Measurements from ENCODE around the gene PPM1J.

PPM1J gene

GRCh38 chr1:112685913-112686312, 29.2 kb downstream of the PPM1J start:
- TF ChIP-seq CSDC2 (CRISPR knock-in tag; IDR thresholded peaks at IDR 0.05) (no peak), ZNF565 (CRISPR knock-in tag; conservative IDR thresholded peaks at IDR 0.05; ENCODE audit: low read depth) (no peak), ESRRG (CRISPR knock-in tag; IDR thresholded peaks at IDR 0.05) (no peak), ZNF8 (CRISPR knock-in tag; IDR thresholded peaks at IDR 0.05) (no peak), CSRNP3 (CRISPR knock-in tag; IDR thresholded peaks at IDR 0.05) (no peak)
- no peak for ATAC-seq

- no peak for ATAC-seq
Observed at GRCh38 chr1:112678605-112679004, 36.5 kb downstream of the PPM1J start.

More at GRCh38 chr1:112678605-112679004, 36.5 kb downstream of the PPM1J start:
- no peak for TF ChIP-seq RARB (CRISPR knock-in tag; IDR thresholded peaks at IDR 0.05)
- no peak for TF ChIP-seq POU6F1 (CRISPR knock-in tag; IDR thresholded peaks at IDR 0.05; ENCODE audit: borderline replicate concordance, low read depth)
- no peak for TF ChIP-seq CREB5 (CRISPR knock-in tag; IDR thresholded peaks at IDR 0.05; ENCODE audit: low read depth)
- TF ChIP-seq CSRNP3 (CRISPR knock-in tag; IDR thresholded peaks at IDR 0.05), result no peak
- TF ChIP-seq GLIS3 (CRISPR knock-in tag; IDR thresholded peaks at IDR 0.05), result no peak
- no peak for TF ChIP-seq CSDC2 (CRISPR knock-in tag; IDR thresholded peaks at IDR 0.05)
- TF ChIP-seq ISL1 (CRISPR knock-in tag; IDR thresholded peaks at IDR 0.05), result no peak
- no peak for TF ChIP-seq ARNTL (CRISPR knock-in tag; IDR thresholded peaks at IDR 0.05; ENCODE audit: borderline replicate concordance, low read depth)
- TF ChIP-seq ZNF565 (CRISPR knock-in tag; conservative IDR thresholded peaks at IDR 0.05; ENCODE audit: low read depth), result no peak
- TF ChIP-seq OSR1 (CRISPR knock-in tag; IDR thresholded peaks at IDR 0.05), result no peak
- no peak for TF ChIP-seq SNAI2 (CRISPR knock-in tag; IDR thresholded peaks at IDR 0.05)
- TF ChIP-seq TCF4 (CRISPR knock-in tag; IDR thresholded peaks at IDR 0.05; ENCODE audit: borderline replicate concordance), result no peak
- TF ChIP-seq TOX (CRISPR knock-in tag; IDR thresholded peaks at IDR 0.05; ENCODE audit: borderline replicate concordance), result no peak
- TF ChIP-seq ESRRG (CRISPR knock-in tag; IDR thresholded peaks at IDR 0.05), result no peak
- no peak for TF ChIP-seq PPARA (CRISPR knock-in tag; IDR thresholded peaks at IDR 0.05; ENCODE audit: borderline replicate concordance)
- TF ChIP-seq TSHZ2 (CRISPR knock-in tag; IDR thresholded peaks at IDR 0.05), result no peak

Data from SK-N-SH treated with all-trans-retinoic acid at 6 μM for 48 hours (cell line).